H9 (cell line): ENCODE measurements around the gene FARSB. TPM values are rescaled to one million over a fixed set of nuclear protein-coding genes. Genes with fewer than 3 reads are reported as not detected.

Experiments
- DNase-seq: peaks from one replicate; pipeline ENCODE4 v3.0.0-alpha.2; 2017
- H2AFZ ChIP-seq: one replicate; pipeline ENCODE4 v1.6.1; 2013; ENCODE audit warnings: mild to moderate bottlenecking, low read length, control low read depth, moderate library complexity
- H2AK5ac ChIP-seq: 2 replicates; pipeline ENCODE4 v1.6.1; 2013; ENCODE audit warnings: low read length, control low read depth, mixed read lengths; ENCODE audit not compliant: insufficient read length
- H2BK120ac ChIP-seq: one replicate; pipeline ENCODE4 v1.6.1; 2013; ENCODE audit warnings: low read depth, mild to moderate bottlenecking, low read length, control low read depth, inconsistent platforms; ENCODE audit not compliant: poor library complexity, severe bottlenecking
- H2BK12ac ChIP-seq: 2 replicates; pipeline ENCODE4 v1.6.1; 2013; ENCODE audit warnings: low read length, control low read depth, mixed read lengths, low read depth; ENCODE audit not compliant: insufficient read length
- H2BK15ac ChIP-seq: 2 replicates; pipeline ENCODE4 v1.6.1; 2013; ENCODE audit warnings: low read depth, low read length, control low read depth
- H2BK20ac ChIP-seq: one replicate; pipeline ENCODE4 v1.6.1; 2013; ENCODE audit warnings: low read depth, mild to moderate bottlenecking, low read length, control low read depth, inconsistent platforms; ENCODE audit not compliant: poor library complexity, severe bottlenecking
- H2BK5ac ChIP-seq: 2 replicates; pipeline ENCODE4 v1.6.1; 2013; ENCODE audit warnings: low read length, control low read depth, mixed read lengths; ENCODE audit not compliant: insufficient read length
- H3K14ac ChIP-seq: 2 replicates; pipeline ENCODE4 v1.6.1; 2013; ENCODE audit warnings: low read length, control low read depth; ENCODE audit not compliant: insufficient read depth
- H3K18ac ChIP-seq: 2 replicates; pipeline ENCODE4 v1.6.1; 2013; ENCODE audit warnings: low read depth, mild to moderate bottlenecking, mixed read lengths, low read length, control low read depth; ENCODE audit not compliant: insufficient read length
- H3K23ac ChIP-seq: 2 replicates; pipeline ENCODE4 v1.6.1; 2013; ENCODE audit warnings: low read length, control low read depth, mixed read lengths, low read depth; ENCODE audit not compliant: insufficient read length
- H3K23me2 ChIP-seq: 2 replicates; pipeline ENCODE4 v1.6.1; 2013; ENCODE audit warnings: low read depth, mild to moderate bottlenecking, mixed read lengths, low read length, control low read depth; ENCODE audit not compliant: insufficient read length, poor library complexity, severe bottlenecking
- H3K27ac ChIP-seq: 2 replicates; pipeline ENCODE4 v1.5.1; 2013; ENCODE audit warnings: low read length, control low read depth, mixed read lengths, low read depth; ENCODE audit not compliant: insufficient read length
- H3K27me3 ChIP-seq: 2 replicates; pipeline ENCODE4 v1.6.1; 2013; ENCODE audit warnings: low read length, control low read depth, inconsistent platforms; ENCODE audit not compliant: insufficient read depth
- H3K4ac ChIP-seq: 2 replicates; pipeline ENCODE4 v1.6.1; 2013; ENCODE audit warnings: low read depth, mild to moderate bottlenecking, control low read depth, inconsistent platforms, low read length, moderate library complexity
- H3K4me1 ChIP-seq: 2 replicates; pipeline ENCODE4 v1.6.1; 2013; ENCODE audit warnings: low read length, control low read depth, inconsistent platforms; ENCODE audit not compliant: insufficient read depth
- H3K4me2 ChIP-seq: 2 replicates; pipeline ENCODE4 v1.6.1; 2013; ENCODE audit warnings: low read length, control low read depth, mixed read lengths; ENCODE audit not compliant: insufficient read length, insufficient read depth
- H3K56ac ChIP-seq: 2 replicates; pipeline ENCODE4 v1.6.1; 2013; ENCODE audit warnings: low read depth, mild to moderate bottlenecking, mixed read lengths, low read length, control low read depth; ENCODE audit not compliant: insufficient read length
- H3K79me1 ChIP-seq: 2 replicates; pipeline ENCODE4 v1.6.1; 2013; ENCODE audit warnings: low read depth, mild to moderate bottlenecking, moderate library complexity, low read length, control low read depth, inconsistent platforms; ENCODE audit not compliant: insufficient read depth, poor library complexity, severe bottlenecking
- H3K79me2 ChIP-seq: 2 replicates; pipeline ENCODE4 v1.6.1; 2013; ENCODE audit warnings: low read length, control low read depth, inconsistent platforms; ENCODE audit not compliant: insufficient read depth
- H3K9ac ChIP-seq: 2 replicates; pipeline ENCODE4 v1.6.1; 2013; ENCODE audit warnings: low read length, control low read depth, mixed read lengths; ENCODE audit not compliant: insufficient read length; ENCODE audit errors: extremely low read depth
- H3K9me3 ChIP-seq: one replicate; pipeline ENCODE4 v1.6.1; 2013; ENCODE audit warnings: low read depth, low read length, inconsistent platforms; ENCODE audit not compliant: control insufficient read depth
- H3T11ph ChIP-seq: one replicate; pipeline ENCODE4 v1.6.1; 2013; ENCODE audit warnings: mild to moderate bottlenecking, low read length, control low read depth, inconsistent platforms
- H4K20me1 ChIP-seq: one replicate; pipeline ENCODE4 v1.6.1; 2013; ENCODE audit not compliant: control insufficient read depth, insufficient read length, insufficient read depth
- H4K5ac ChIP-seq: 2 replicates; pipeline ENCODE4 v1.6.1; 2013; ENCODE audit warnings: low read depth, mild to moderate bottlenecking, mixed read lengths, low read length, control low read depth; ENCODE audit not compliant: insufficient read length
- H4K8ac ChIP-seq: replicated peaks from 2 replicates; pipeline ENCODE4 v1.6.1; 2013; ENCODE audit warnings: low read length, control low read depth, mixed read lengths, low read depth; ENCODE audit not compliant: insufficient read length
- H4K91ac ChIP-seq: 2 replicates; pipeline ENCODE4 v1.6.1; 2013; ENCODE audit warnings: low read depth, mild to moderate bottlenecking, moderate library complexity, mixed read lengths, low read length, control low read depth; ENCODE audit not compliant: insufficient read length
- H3K27ac Mint-ChIP-seq, 3 experiments: 2 replicates in 2 of 3; 3 replicates in 1 of 3; pipeline ENCODE4 v1.8.0; 2020 to 2021; ENCODE audit warnings: mixed read lengths in 3 of 3, mild to moderate bottlenecking in 1 of 3, moderate library complexity in 1 of 3
- H3K27me3 Mint-ChIP-seq: 2 replicates; pipeline ENCODE4 v1.8.0; 2021; ENCODE audit warnings: low read depth, mild to moderate bottlenecking, moderate library complexity, mixed read lengths
- H3K36me3 Mint-ChIP-seq, 3 experiments: 2 replicates in 2 of 3; 3 replicates in 1 of 3; pipeline ENCODE4 v1.8.0; 2020 to 2021; ENCODE audit warnings: low read depth in 3 of 3, mixed read lengths in 3 of 3; ENCODE audit not compliant: insufficient read depth in 1 of 3
- H3K4me1 Mint-ChIP-seq, 2 experiments: 2 replicates each; pipeline ENCODE4 v1.8.0; 2020; ENCODE audit warnings: mixed read lengths in 2 of 2
- H3K4me3 Mint-ChIP-seq, 2 experiments: 2 replicates in 1 of 2; 3 replicates in 1 of 2; pipeline ENCODE4 v1.8.0; 2020 to 2021; ENCODE audit warnings: mild to moderate bottlenecking in 2 of 2, mixed read lengths in 2 of 2, moderate library complexity in 1 of 2
- H3K9me3 Mint-ChIP-seq, 2 experiments: 2 replicates in 1 of 2; 3 replicates in 1 of 2; pipeline ENCODE4 v1.8.0; 2020; ENCODE audit warnings: mild to moderate bottlenecking in 2 of 2, mixed read lengths in 2 of 2, moderate library complexity in 1 of 2
- CTCF ChIP-seq: fragments of 200-600 bp; sonication (generic); conservative IDR thresholded peaks from 3 replicates; pipeline ENCODE4 v1.8.0; 2021; ENCODE audit warnings: antibody characterized with exemption, mild to moderate bottlenecking
- WGBS: extraction: QIAGEN DNeasy Blood & Tissue Kit; methylation state at CpG from one replicate; pipeline ENCODE4 v1.1.7; 2013; ENCODE audit warnings: missing lambda C conversion rate, low lambda C conversion rate, mixed read lengths; ENCODE audit not compliant: insufficient read length; ENCODE audit errors: extremely low coverage; 5-methylcytosine and 5-hydroxymethylcytosine counted together
- total RNA-seq: library from RNA; stranded (reverse); gene quantifications from 2 replicates; pipeline ENCODE4 v1.2.1, GENCODE V29; 2021

Gene FARSB
- total RNA-seq, 1 experiment from 2014 or later = 32.1 TPM

GRCh38 chr2:222566229-222566628 is 89.7 kb downstream of the FARSB start:
- no peak overlapping the region for H3K14ac ChIP-seq
- no peak for TF ChIP-seq CTCF

More at GRCh38 chr2:222566229-222566628, 89.7 kb downstream of the FARSB start:
- Mint-ChIP-seq H3K36me3 (peaks cover 0 to 17% (median 8%) of the 10 kb centered on the region in 3 experiments; a peak in 5 of 7 replicates), H3K9me3 (no peaks in the 10 kb centered on the region), H3K27ac (no peak overlapping the region; a peak in 1 of 7 replicates), H3K4me3 (no peak overlapping the region), H3K27me3 (peaks cover 6% of the 10 kb centered on the region), H3K4me1 (peaks cover 8 to 10% of the 10 kb centered on the region in 2 experiments)
- H3K9me3 ChIP-seq = no peaks in the 10 kb centered on the region
- WGBS = no CpG with 5 or more reads among the region's 6 CpGs
- no peak overlapping the region for H3T11ph ChIP-seq
- H2AFZ ChIP-seq = no peak overlapping the region
- H2BK5ac ChIP-seq = no peak overlapping the region
- no peak overlapping the region for H4K8ac ChIP-seq
- no peak overlapping the region for H3K23ac ChIP-seq
- H3K79me1 ChIP-seq = no peaks in the 10 kb centered on the region
- H2AK5ac ChIP-seq = no peak overlapping the region
- H2BK12ac ChIP-seq = no peak overlapping the region
- H4K91ac ChIP-seq = no peak overlapping the region
- H3K4ac ChIP-seq = no peak overlapping the region
- no peak overlapping the region for H4K5ac ChIP-seq
- no peak overlapping the region for H2BK20ac ChIP-seq
- no peaks in the 10 kb centered on the region for H3K4me1 ChIP-seq
- H2BK15ac ChIP-seq = no peak overlapping the region
- H3K9ac ChIP-seq = no peak overlapping the region
- no peaks in the 10 kb centered on the region for H3K27me3 ChIP-seq
- no peak overlapping the region for H3K56ac ChIP-seq
- no peak overlapping the region for H3K4me2 ChIP-seq
- no peaks in the 10 kb centered on the region for H4K20me1 ChIP-seq
- no peaks in the 10 kb centered on the region for H3K23me2 ChIP-seq
- H3K18ac ChIP-seq = no peak overlapping the region
- H3K27ac ChIP-seq = no peak overlapping the region
- no peak for DNase-seq
- no peak overlapping the region for H2BK120ac ChIP-seq
- H3K79me2 ChIP-seq = no peaks in the 10 kb centered on the region
